Medulla oblongata (tissue), 1 donor: ENCODE measurements around the gene DENND1C.
A peak's percentile ranks its signal among the peaks of the same experiment; 100 is the strongest.

Source experiments
- DNase-seq: peaks from one replicate; pipeline ENCODE4 v3.0.0-alpha.2; 2015; ENCODE audit errors: extremely low spot score

Gene DENND1C

DNA sequence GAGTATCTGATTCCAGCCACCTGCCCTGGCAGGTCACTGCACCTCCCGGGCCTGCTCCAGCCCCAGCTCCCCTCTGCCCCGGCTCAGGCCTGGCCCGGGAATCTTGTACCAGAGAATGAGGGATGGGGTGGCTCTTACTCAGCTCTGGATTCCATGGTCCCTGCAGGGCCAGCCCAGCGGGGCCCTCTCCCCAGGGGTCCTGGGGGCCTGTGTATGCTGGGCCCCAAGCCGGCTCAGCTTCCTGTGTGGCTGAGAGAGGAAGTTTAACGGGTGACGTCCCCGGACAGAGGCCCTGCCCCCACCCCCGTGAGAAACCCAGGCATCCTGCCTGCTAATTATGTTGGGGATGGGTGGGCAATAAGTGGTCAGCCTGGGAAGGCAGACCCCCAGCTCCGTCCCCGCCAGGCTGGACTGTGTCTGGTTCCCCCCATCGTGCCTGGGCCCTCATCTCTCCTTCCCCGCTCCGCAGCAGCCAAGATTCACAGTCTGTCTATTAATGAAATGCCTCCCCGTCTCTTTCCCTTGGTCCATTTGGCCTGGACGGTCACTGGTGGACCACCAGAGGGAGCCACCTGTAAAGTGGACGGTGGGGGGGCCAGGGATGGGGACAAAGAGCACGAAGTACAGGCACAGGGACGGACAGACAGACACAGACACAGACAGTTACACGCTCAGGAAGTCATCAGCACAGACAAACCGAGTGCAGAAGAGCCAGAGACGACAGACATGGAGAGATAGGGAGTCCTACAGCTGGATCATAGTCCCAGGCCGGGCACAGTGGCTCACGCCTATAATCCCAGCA, at the start of gene DENND1C:
Gene DENND1C (minus strand): TSS at position 247 of the 802 bp plus-strand sequence. CDS start 92 bp downstream, at position 155.
- peak; percentile 72 for DNase-seq

- peak; percentile 90 for DNase-seq
Observed at GRCh38 chr19:6530386-6531162, 49.0 kb upstream of the DENND1C start, which contains the start of gene TNFSF9. Gene TNFSF9 (plus strand): TSS chr19:6531026. CDS start chr19:6531037, 11 bp downstream.

DNA sequence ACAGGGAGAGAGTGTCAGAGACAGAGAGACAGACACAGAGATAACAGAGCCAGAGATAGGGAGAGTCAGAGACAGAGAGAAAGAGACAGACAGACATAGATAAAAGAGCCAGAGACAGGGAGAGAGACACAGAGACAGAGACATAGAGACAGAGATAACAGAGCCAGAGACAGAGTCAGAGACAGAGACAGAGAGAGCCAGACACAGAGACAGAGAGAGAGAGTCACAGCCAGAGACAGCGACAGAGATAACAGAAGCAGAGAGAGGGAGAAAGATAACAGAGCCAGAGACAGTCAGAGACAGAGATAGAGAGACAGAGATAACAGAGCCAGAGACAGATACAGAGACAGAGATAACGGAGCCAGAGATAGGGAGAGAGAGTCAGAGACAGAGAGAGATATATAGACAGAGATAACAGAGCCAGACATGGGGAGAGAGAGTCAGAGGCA, 48.4 kb upstream of the DENND1C start:
- DNase-seq: no peak

- no peak for DNase-seq
Observed at GRCh38 chr19:6529351-6529750, 47.8 kb upstream of the DENND1C start.

- DNase-seq: peak; percentile 81
Observed at GRCh38 chr19:6528544-6529121, 47.0 kb upstream of the DENND1C start.

GRCh38 chr19:6527893-6528543, 46.4 kb upstream of the DENND1C start:
- no peak for DNase-seq

GRCh38 chr19:6524311-6524710, 42.7 kb upstream of the DENND1C start:
- DNase-seq: no peak

- DNase-seq: no peak
Observed at GRCh38 chr19:6522712-6523111, 41.1 kb upstream of the DENND1C start.

DNA sequence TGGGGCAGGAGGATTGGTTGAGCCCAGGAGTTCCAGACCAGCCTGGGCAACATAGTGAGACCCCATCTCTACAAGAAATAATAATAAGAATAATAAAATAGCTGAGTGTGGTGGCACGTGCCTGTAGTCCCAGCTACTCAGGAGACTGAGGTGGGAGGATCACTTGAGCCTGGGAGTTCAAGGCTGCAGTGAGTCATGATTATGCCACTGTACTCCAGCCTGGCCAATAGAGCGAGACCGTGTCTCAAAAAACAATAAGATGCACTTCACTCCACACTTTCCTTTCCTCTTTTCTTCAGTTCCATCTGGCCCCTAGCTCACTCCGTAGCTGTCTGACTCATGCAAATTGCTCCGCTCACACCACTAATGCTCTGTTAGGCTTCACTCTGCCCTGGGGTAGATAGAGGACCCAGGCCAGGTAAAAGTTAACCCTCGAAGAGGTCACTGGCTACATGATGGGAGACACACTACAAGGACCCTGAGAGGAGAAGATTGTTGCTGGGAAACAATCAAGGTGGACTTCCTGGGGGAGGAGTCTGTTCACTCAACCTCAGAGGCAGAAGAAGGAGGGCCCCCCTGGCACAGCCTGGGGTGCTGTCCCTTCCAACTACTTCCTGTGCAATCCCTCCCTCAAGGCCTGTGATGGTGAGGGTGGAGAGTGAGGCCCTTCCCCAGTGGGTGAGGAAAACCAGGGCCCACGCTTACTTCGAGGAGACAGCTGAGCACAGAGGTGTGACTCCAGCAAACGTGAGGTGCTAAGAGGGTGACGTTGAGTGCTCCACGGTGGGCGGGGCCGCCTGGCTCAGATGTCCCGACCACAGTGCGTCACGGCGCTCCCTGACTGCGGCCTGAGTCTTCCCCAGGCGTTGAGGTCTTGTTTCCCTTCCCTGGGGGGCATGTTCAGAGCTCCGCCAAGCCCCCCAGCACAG, 40.4 kb upstream of the DENND1C start:
- DNase-seq: no peak

- DNase-seq: no peak
Observed at GRCh38 chr19:6519289-6519688, 37.7 kb upstream of the DENND1C start.

GRCh38 chr19:6518145-6518911, 36.7 kb upstream of the DENND1C start:
- no peak for DNase-seq

- DNase-seq: peak; percentile 95
Observed at GRCh38 chr19:6516659-6517291, 35.2 kb upstream of the DENND1C start.

- peak; percentile 97 for DNase-seq
Observed at GRCh38 chr19:6516018-6516658, 34.6 kb upstream of the DENND1C start.

DNA sequence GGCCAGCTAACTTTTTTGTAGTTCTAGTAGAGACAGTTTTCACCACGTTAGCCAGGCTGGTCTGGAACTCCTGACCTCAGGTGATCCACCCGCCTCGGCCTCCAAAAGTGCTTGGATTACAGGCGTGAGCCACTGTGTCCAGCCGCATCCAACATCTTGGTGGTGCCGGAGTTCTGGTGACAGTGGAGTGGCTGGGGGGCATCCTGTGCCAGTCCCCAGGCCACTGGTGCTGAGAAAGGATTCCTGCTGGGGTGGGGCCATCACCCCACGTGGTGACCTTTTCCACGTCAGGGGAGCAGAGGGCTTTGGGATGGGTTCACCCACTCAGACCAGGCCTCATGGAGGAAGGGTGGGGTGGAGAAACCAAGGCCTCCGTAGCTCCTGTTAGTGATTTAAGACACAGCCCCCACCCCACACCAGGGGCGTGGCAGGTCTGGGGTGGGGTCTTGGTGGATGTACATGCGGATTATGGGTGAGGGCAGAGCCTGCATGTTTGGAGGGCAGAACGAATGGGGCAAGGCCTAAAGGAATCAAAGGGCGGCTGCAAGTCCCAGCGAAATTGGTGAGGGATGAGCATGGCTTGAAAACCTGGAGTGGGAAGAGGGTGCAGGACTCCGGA, 33.4 kb upstream of the DENND1C start:
- no peak for DNase-seq

DNA sequence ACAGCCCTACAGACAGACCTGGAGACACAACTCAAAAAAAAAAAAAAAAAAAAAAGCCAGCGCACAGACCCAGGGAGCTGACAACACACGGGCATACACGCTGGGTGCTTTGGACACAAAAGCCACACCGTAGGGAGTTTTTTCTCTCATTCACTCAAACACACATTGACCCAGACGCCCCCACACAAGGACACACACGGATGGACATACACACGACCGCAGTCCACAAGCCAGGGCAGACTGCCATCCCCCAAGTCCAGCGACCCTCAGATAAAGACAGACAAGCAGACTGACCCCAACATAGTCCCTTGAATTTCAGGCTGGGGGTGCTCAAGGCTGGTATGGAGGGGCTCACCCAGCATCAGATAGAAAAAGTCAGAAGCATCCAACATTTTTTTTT, 32.5 kb upstream of the DENND1C start:
- DNase-seq: no peak

DNA sequence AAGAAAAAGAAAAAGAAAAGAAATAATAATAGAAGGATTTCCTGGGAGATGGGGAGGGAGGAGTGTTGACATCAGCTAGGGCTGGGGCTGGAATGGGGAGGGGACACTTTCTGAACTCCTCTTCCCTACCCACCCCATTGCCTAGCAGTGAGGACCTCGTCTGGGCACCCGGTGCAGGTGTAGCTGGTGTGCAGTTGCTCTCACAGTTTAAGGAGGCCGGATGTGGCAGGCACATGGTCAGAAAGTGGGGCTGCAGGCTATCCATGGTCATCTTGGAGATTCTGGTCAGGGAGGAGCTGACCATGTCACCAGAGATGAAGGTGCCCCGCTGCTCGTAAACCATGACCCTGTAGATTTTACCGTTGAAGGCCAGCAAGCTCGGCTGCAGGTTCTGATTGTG, 29.0 kb upstream of the DENND1C start:
- no peak for DNase-seq

GRCh38 chr19:6509118-6509971, 27.8 kb upstream of the DENND1C start:
- peak; percentile 96 for DNase-seq
